HepG2 (cell line): Measurements from ENCODE around the gene TTC5. TPM values are rescaled to one million over a fixed set of nuclear protein-coding genes. Genes with fewer than 3 reads are reported as not detected.

Experiments used
- ARID5B ChIP-seq: IDR thresholded peaks from 2 replicates; pipeline ENCODE4 v1.4.0; 2020; ENCODE audit warnings: mild to moderate bottlenecking, missing genetic modification reagents
- ATF3 ChIP-seq: sonication (generic); formaldehyde crosslinking; IDR thresholded peaks from 2 replicates; pipeline ENCODE4 v1.4.0; 2020; ENCODE audit warnings: missing genetic modification reagents
- HNRNPUL1 ChIP-seq: fragments of 200-400 bp; formaldehyde crosslinking; IDR thresholded peaks from 2 replicates; pipeline ENCODE4 v1.6.1; 2017; ENCODE audit warnings: low read depth, mild to moderate bottlenecking, low read length, moderate library complexity
- KLF11 ChIP-seq: IDR thresholded peaks from 2 replicates; pipeline ENCODE4 v1.6.1; 2016; ENCODE audit warnings: missing compliant biosample characterization
- MED1 ChIP-seq: sonication (generic); formaldehyde crosslinking; IDR thresholded peaks from 2 replicates; pipeline ENCODE4 v1.4.0; 2020; ENCODE audit warnings: missing genetic modification reagents
- MLXIP ChIP-seq: sonication (generic); formaldehyde crosslinking; IDR thresholded peaks from 2 replicates; pipeline ENCODE4 v1.9.0; 2021; ENCODE audit warnings: missing genetic modification reagents, borderline replicate concordance
- MTF2 ChIP-seq: sonication (generic); formaldehyde crosslinking; IDR thresholded peaks from 2 replicates; pipeline ENCODE4 v1.5.0; 2020; ENCODE audit warnings: missing genetic modification reagents, borderline replicate concordance
- NFIC ChIP-seq: IDR thresholded peaks from 2 replicates; pipeline ENCODE4 v1.6.1; 2012; ENCODE audit warnings: mild to moderate bottlenecking, low read length, inconsistent platforms
- NPAS2 ChIP-seq: sonication (generic); formaldehyde crosslinking; IDR thresholded peaks from 2 replicates; pipeline ENCODE4 v1.8.0; 2022; ENCODE audit warnings: mild to moderate bottlenecking, missing genetic modification reagents, borderline replicate concordance
- PAWR ChIP-seq: sonication (generic); formaldehyde crosslinking; IDR thresholded peaks from 2 replicates; pipeline ENCODE4 v1.4.0; 2020; ENCODE audit warnings: missing genetic modification reagents, mild to moderate bottlenecking, borderline replicate concordance
- POLR2AphosphoS2 ChIP-seq: IDR thresholded peaks from 2 replicates; pipeline ENCODE4 v1.6.1; 2011; ENCODE audit warnings: low read depth, low read length, improper control_type of control experiment
- SALL1 ChIP-seq: sonication (generic); formaldehyde crosslinking; IDR thresholded peaks from 2 replicates; pipeline ENCODE4 v1.8.0; 2022; ENCODE audit warnings: mild to moderate bottlenecking, missing genetic modification reagents
- THYN1 ChIP-seq: sonication (generic); formaldehyde crosslinking; IDR thresholded peaks from 2 replicates; pipeline ENCODE4 v1.8.1; 2023; ENCODE audit warnings: low read depth, mild to moderate bottlenecking, moderate library complexity, missing genetic modification reagents, borderline replicate concordance
- ZFYVE20 ChIP-seq: sonication (generic); formaldehyde crosslinking; IDR thresholded peaks from 2 replicates; pipeline ENCODE4 v1.8.0; 2023; ENCODE audit warnings: low read depth, mild to moderate bottlenecking, moderate library complexity, missing genetic modification reagents, borderline replicate concordance
- ZNF160 ChIP-seq: sonication (generic); formaldehyde crosslinking; IDR thresholded peaks from 2 replicates; pipeline ENCODE4 v1.8.0; 2022; ENCODE audit warnings: mild to moderate bottlenecking, inconsistent platforms, missing genetic modification reagents
- ZNF232 ChIP-seq: sonication (generic); formaldehyde crosslinking; IDR thresholded peaks from 2 replicates; pipeline ENCODE4 v1.4.0; 2020; ENCODE audit warnings: missing genetic modification reagents, borderline replicate concordance
- ZNF577 ChIP-seq: sonication (generic); formaldehyde crosslinking; IDR thresholded peaks from 2 replicates; pipeline ENCODE4 v1.4.0; 2020; ENCODE audit warnings: mild to moderate bottlenecking, low read depth, missing genetic modification reagents, borderline replicate concordance
- ZNF629 ChIP-seq: sonication (generic); formaldehyde crosslinking; conservative IDR thresholded peaks from 2 replicates; pipeline ENCODE4 v1.5.0; 2020; ENCODE audit warnings: missing genetic modification reagents
- polyA plus RNA-seq, 8 experiments: library from polyadenylated mRNA; depleted of rRNA in 3 of 8; stranded (reverse) in 7 of 8; unstranded in 1 of 8; fragments of >200 nt; fragmentation: Illumina TruSeq in 4 of 8; extraction: Trizol in 4 of 8; gene quantifications; 2 replicates each; pipeline versions ENCODE4 v1.2.1 to v1.2.3, GENCODE V29; 2011 to 2016; ENCODE audit warnings: low read depth in 4 of 8, missing spikeins in 1 of 8, mixed read lengths in 1 of 8; ENCODE audit not compliant: insufficient read depth in 1 of 8
- total RNA-seq, 5 experiments: library from RNA; depleted of rRNA; stranded (reverse); fragments of >200 nt; fragmentation: Illumina TruSeq; extraction: Trizol; gene quantifications; 2 replicates each; pipeline ENCODE4 v1.2.3, GENCODE V29; 2016; ENCODE audit warnings: low read depth in 1 of 5
- TF ChIP-seq, protein P1 (sequence below): sonication (generic); formaldehyde crosslinking; IDR thresholded peaks from 2 replicates; pipeline ENCODE4 v1.5.0; 2020; ENCODE audit warnings: missing genetic modification reagents
- TF ChIP-seq, protein P2 (sequence below): sonication (generic); formaldehyde crosslinking; IDR thresholded peaks from 2 replicates; pipeline ENCODE4 v1.4.0; 2020; ENCODE audit warnings: missing genetic modification reagents; ENCODE audit errors: not compliant biosample characterization

TTC5 gene
- total and polyA plus RNA-seq, 2 of the 13 experiments (the other 11 are each of a cell fraction or from before 2014, with no cell fraction given) = 8.7 to 28.5 TPM

DNA sequence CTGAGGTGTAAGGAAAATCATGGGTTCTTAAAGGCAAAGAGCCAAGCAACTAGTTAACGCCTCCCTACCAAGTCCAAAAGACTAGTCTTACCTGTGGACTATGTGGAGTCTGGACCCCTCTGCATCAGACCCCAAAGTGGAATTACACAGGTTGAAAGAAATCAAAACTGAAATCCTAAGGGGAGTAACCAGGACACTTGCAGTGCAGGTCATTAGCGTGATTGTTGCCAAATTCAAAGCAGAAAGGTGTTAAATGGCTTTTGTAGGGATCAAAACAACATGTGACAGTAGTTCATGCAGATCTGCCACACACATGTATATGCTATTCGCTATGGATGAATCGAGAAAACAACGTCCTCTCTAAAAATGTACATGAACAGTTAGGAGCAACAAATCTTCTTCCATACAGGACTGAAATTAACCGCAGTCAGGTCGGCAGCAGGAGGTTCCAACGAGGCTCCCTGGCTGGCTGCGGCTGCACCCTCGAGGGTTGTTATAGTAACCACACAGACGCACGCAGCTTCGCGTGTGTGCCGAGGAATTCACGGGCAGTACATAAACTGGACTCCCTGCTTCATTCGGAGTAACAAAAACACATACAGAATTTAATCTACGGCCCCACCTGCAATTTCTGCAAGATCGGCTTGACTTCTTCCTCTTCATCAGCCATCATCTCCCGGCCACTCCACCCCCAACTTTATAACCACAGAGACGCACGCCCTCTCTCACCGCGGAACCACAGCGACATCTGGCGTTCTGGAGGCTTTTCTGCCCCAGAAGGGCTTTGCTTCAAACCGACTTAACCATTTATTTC lies at the start of gene TTC5 (continued):
- TF ChIP-seq MLXIP (CRISPR knock-in tag) (no peak), HNRNPUL1 (no peak), NFIC (no peak), KLF11 (0 out of 2 replicates have a peak, but pooled peaks have one; percentile 66), MED1 (peak; percentile 35), MTF2 (CRISPR knock-in tag) (no peak), POLR2AphosphoS2 (no peak), ATF3 (CRISPR knock-in tag) (no peak), ZNF629 (CRISPR knock-in tag) (no peak), ZNF160 (CRISPR knock-in tag) (no peak), ARID5B (peak; percentile 70), ZNF232 (CRISPR knock-in tag) (no peak), NPAS2 (CRISPR knock-in tag) (no peak), PAWR (CRISPR knock-in tag) (no peak), SALL1 (CRISPR knock-in tag) (peak; percentile 76), THYN1 (CRISPR knock-in tag) (no peak), ZFYVE20 (CRISPR knock-in tag) (no peak), ZNF577 (CRISPR knock-in tag) (no peak)
- TF ChIP-seq, protein P1, sequence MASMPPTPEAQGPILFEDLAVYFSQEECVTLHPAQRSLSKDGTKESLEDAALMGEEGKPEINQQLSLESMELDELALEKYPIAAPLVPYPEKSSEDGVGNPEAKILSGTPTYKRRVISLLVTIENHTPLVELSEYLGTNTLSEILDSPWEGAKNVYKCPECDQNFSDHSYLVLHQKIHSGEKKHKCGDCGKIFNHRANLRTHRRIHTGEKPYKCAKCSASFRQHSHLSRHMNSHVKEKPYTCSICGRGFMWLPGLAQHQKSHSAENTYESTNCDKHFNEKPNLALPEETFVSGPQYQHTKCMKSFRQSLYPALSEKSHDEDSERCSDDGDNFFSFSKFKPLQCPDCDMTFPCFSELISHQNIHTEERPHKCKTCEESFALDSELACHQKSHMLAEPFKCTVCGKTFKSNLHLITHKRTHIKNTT = no peak
- TF ChIP-seq, protein P2, sequence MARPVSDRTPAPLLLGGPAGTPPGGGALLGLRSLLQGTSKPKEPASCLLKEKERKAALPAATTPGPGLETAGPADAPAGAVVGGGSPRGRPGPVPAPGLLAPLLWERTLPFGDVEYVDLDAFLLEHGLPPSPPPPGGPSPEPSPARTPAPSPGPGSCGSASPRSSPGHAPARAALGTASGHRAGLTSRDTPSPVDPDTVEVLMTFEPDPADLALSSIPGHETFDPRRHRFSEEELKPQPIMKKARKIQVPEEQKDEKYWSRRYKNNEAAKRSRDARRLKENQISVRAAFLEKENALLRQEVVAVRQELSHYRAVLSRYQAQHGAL (CRISPR knock-in tag) = no peak
